Activated naive CD8-positive, alpha-beta T cell treated with anti-CD3 and anti-CD28 coated beads for 36 hours (primary cell): ENCODE results near the gene USP43. TPM values are rescaled to one million over a fixed set of nuclear protein-coding genes. Genes with fewer than 3 reads are reported as not detected.
"Not testable (repeated sequence)": the region's sequence is repeated elsewhere in the genome, so short reads cannot be mapped to it uniquely, and the experiment has no call there.

Experiments
- DNase-seq: peaks from one replicate; pipeline ENCODE4 v3.0.0; 2021
- H3K27ac Mint-ChIP-seq: one replicate; pipeline ENCODE4 v1.8.0; 2022; ENCODE audit warnings: mild to moderate bottlenecking, moderate library complexity, mixed read lengths
- H3K27me3 Mint-ChIP-seq: one replicate; pipeline ENCODE4 v1.8.0; 2022; ENCODE audit warnings: mild to moderate bottlenecking, mixed read lengths
- H3K36me3 Mint-ChIP-seq: one replicate; pipeline ENCODE4 v1.8.0; 2021; ENCODE audit warnings: mild to moderate bottlenecking, mixed read lengths
- H3K4me1 Mint-ChIP-seq: one replicate; pipeline ENCODE4 v1.8.0; 2021; ENCODE audit warnings: mixed read lengths
- H3K4me3 Mint-ChIP-seq: one replicate; pipeline ENCODE4 v1.8.0; 2022; ENCODE audit warnings: mild to moderate bottlenecking, moderate library complexity, mixed read lengths
- H3K9me3 Mint-ChIP-seq: one replicate; pipeline ENCODE4 v1.8.0; 2022; ENCODE audit warnings: mixed read lengths
- total RNA-seq, 2 experiments: library from RNA; stranded (reverse); gene quantifications; one replicate each; pipeline ENCODE4 v1.2.3, GENCODE V29; 2021

Gene USP43
- total RNA-seq, 2 experiments from 2014 or later: 0.39 to 0.40 TPM

DNA sequence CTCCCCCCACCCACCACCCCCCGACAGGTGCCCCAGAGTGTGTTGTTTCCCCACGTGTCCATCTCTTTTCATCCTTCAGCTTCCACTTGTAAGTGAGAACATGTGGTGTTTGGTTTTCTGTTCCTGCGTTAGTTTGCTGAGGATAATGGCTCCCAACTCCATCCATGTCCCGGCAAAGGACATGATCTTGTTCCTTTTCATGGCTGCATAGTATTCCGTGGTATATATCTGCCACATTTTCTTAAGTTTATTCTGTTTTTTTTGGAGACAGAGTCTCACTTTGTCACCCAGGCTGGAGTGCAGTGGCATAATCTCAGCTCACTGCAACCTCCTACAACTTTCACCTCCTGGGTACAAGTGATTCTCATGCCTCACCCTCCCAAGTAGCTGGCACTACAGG lies 4.9 kb upstream of the USP43 start:
- H3K36me3 Mint-ChIP-seq, H3K4me1 Mint-ChIP-seq, H3K27ac Mint-ChIP-seq, DNase-seq, H3K9me3 Mint-ChIP-seq, H3K4me3 Mint-ChIP-seq: not testable (repeated sequence)
- peaks cover 44% of the 10 kb centered on the region for H3K27me3 Mint-ChIP-seq

DNA sequence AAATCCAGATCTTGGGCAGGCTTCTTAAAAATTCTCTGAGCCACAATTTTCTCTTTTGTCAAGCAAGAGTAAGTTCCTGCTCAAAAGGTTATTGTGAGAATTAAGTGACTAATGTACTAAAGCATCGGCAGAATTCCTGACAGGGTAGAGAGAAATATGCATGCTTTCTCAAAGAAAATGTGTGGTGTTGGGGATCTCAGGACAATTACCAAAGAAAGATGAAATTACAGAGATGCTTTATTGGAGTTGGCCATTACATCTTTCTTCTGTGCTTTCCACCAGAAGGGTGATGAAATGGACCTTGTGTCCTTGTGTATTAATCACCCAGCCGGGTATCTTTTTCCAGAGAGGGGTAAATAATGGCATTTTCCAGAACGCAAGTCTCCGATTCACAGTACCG lies 1.7 kb upstream of the USP43 start:
- H3K4me1 Mint-ChIP-seq: peaks cover 16% of the 10 kb centered on the region
- no peaks in the 10 kb centered on the region for H3K36me3 Mint-ChIP-seq
- H3K27ac Mint-ChIP-seq: no peak overlapping the region
- peaks cover 61% of the 10 kb centered on the region for H3K27me3 Mint-ChIP-seq
- no peak overlapping the region for H3K4me3 Mint-ChIP-seq
- no peaks in the 10 kb centered on the region for H3K9me3 Mint-ChIP-seq
- DNase-seq: no peak

DNA sequence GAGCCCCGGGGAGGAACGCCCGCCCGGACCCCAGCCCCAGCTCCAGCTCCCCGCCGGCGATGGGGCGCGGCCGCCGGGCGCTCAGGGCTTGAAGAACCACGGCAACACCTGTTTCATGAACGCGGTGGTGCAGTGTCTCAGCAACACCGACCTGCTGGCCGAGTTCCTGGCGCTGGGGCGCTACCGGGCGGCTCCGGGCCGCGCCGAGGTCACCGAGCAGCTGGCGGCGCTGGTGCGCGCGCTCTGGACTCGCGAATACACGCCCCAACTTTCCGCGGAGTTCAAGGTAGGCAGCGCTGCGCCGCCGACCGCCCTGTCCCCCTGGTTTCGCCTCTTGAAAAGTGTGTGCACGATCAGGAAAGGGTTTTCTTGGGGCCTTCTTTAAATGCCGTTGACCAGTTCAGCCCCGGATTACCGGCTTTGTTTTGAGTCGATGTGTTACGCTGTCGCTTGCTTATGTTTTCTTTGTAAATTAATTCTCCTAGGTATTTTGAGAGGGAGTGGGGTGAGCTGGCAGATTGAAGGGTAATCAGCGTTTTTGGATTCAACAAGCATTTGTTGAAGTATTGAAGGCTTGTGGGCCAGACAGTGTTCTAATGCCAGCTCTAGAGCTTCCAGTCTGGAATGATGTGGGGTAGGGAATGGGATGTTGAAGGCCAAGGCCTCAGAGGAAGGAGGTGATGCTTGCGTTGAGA lies 681 bp downstream of the USP43 start:
- Mint-ChIP-seq H3K27ac (no peak overlapping the region), H3K4me1 (peaks cover 18% of the 10 kb centered on the region), H3K36me3 (no peaks in the 10 kb centered on the region), H3K27me3 (peaks cover 61% of the 10 kb centered on the region), H3K4me3 (peak overlapping the region; percentile 71), H3K9me3 (no peaks in the 10 kb centered on the region)
- peak; percentile 31 for DNase-seq

DNA sequence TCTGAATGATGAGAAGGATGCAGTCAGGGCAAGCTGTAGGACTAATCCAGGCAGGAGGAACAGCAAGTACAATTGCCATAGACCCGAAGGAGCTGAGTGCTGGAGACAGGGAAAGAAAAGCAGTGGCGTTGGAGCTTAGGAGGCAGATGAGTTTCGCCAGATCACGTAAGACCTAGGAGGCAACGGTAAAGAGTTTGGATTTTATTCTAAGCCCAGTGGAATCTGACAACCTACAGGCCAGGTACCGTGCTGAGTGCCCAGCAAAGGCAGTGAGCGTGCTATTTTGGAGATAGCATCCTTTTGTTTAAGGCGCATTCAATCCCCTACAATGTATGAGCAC lies 1.2 kb downstream of the USP43 start:
- no peak for DNase-seq
- H3K27me3 Mint-ChIP-seq: peaks cover 66% of the 10 kb centered on the region
- no peak overlapping the region for H3K27ac Mint-ChIP-seq
- H3K4me1 Mint-ChIP-seq: peaks cover 18% of the 10 kb centered on the region
- H3K4me3 Mint-ChIP-seq: peak overlapping the region; percentile 71
- H3K9me3 Mint-ChIP-seq: no peaks in the 10 kb centered on the region
- no peaks in the 10 kb centered on the region for H3K36me3 Mint-ChIP-seq

DNA sequence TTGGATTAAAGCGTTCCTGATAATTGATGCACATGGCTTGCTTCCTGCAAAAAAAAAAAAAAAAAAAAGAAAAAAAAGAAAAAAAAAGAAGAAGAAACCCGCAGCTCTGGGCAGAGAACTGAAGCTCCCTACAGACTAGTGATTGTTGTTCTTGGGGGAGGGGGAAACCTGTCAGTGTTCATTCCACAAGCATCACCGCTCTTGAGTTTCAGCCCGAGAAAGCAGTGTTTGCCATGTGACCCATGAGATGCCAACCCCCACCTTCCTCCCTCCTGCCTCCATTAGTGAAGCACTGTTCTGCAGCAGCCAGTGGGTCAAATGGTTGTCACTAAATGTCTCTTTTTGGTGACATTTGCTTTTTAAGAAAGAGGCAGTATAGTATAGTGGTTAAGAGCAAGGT lies 1.7 kb downstream of the USP43 start:
- Mint-ChIP-seq H3K36me3 (no peaks in the 10 kb centered on the region), H3K9me3 (no peaks in the 10 kb centered on the region), H3K27me3 (peaks cover 64% of the 10 kb centered on the region), H3K27ac (no peak overlapping the region), H3K4me1 (peaks cover 18% of the 10 kb centered on the region), H3K4me3 (no peak overlapping the region)
- no peak for DNase-seq

DNA sequence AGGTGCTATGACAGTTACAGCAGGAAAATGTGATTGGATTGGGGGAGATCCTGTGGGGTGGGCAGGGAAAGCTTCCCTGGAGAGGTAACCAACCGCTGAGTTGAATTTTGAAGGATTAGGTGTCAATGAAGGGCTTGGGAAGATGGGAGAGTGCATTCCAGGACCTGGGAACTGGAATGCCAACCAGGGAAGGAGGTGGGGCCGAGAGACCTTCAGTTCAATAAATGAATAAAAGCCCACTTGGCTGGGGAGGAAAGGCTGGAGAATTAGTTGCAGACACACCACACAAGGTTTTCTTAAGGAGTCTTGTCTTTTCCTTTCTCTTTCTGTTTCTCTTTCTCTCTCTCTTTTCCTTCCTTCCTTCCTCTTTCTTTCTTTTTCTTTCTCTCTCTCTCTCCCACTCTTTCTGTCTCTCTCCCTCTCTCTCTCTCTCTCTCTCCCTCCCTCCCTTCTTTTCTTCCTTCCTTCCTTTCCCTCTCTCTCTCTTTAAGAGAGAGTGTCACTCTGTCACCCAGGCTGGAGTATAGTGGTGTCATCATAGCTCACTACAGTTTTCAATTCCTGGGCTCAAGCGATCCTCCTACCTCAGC lies 3.3 kb downstream of the USP43 start:
- Mint-ChIP-seq H3K4me3 (no peak overlapping the region), H3K4me1 (peaks cover 18% of the 10 kb centered on the region), H3K36me3 (no peaks in the 10 kb centered on the region), H3K27ac (no peak overlapping the region), H3K27me3 (peaks cover 62% of the 10 kb centered on the region), H3K9me3 (no peaks in the 10 kb centered on the region)
- no peak for DNase-seq

DNA sequence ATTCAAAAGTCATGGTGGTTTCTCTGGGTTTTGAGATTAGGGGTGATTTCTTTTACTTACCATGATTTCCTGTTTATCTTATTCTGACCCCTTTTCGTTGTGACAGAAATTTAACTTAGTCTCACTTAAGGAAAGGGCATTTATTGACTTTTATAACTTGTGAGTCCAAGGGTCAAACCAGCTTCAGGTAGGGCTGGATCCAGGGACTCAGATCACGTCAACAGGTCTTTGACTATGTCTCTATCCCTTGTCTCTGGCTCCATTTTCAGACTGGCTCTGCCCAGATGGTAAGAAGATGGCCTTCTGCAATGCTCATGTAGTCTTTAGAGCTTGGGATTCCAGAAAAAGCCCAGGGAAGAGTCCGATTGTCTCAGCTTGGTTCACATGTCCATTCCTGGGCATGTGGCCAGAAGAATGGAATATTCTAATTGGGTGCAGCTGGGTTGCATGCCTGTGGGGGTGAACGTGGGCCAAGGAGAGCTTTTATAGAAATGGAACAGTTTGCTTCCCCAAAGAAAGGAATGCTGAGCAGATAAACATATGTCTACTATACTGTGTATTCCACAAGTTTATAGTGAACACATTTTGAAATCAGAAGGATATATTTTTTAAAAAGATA lies 13.4 kb downstream of the USP43 start:
- no peaks in the 10 kb centered on the region for H3K4me1 Mint-ChIP-seq
- H3K27me3 Mint-ChIP-seq: peaks cover 7% of the 10 kb centered on the region
- H3K36me3 Mint-ChIP-seq: no peaks in the 10 kb centered on the region
- DNase-seq: no peak
- no peak overlapping the region for H3K27ac Mint-ChIP-seq
- H3K9me3 Mint-ChIP-seq: no peaks in the 10 kb centered on the region
- H3K4me3 Mint-ChIP-seq: no peak overlapping the region

DNA sequence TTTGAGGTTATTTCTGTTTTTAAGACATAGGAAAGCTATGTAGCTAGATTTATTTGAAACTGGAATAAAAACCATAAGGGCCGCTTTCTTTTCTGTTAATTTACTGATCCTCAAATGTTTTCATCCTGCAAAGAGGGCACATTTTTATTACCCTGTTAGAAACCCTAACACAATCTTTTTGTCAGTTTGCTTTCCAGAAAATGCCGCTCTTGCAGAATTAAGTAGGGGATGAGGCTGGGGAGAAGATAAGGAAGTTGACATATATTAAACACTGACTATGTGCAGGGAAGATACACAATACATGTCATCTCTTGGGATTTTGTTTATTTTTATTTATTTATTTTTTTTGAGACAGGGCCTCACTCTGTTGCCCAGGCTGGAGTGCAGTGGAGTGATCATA lies 15.7 kb downstream of the USP43 start:
- H3K27ac Mint-ChIP-seq: no peak overlapping the region
- no peak overlapping the region for H3K4me3 Mint-ChIP-seq
- no peaks in the 10 kb centered on the region for H3K36me3 Mint-ChIP-seq
- no peak for DNase-seq
- peaks cover 4% of the 10 kb centered on the region for H3K9me3 Mint-ChIP-seq
- H3K27me3 Mint-ChIP-seq: peaks cover 4% of the 10 kb centered on the region
- H3K4me1 Mint-ChIP-seq: no peaks in the 10 kb centered on the region

DNA sequence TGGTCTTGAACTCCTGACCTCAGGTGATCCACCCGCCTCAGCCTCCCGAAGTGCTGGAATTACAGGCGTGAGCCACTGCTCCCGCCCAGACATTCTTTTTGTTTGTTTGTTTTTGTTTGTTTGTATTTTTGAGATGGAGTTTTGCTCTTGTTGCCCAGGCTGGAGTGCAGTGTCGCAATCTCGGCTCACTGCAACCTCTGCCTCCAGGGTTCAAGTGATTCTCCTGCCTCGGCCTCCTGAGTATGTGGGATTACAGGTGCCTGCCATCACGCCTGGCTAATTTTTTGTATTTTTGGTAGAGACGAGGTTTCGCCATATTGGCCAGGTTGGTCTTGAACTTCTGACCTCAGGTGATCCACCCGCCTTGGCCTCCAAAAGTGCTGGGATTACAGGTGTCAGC lies 18.2 kb downstream of the USP43 start:
- not testable (repeated sequence) for H3K27me3 Mint-ChIP-seq, H3K9me3 Mint-ChIP-seq, H3K4me1 Mint-ChIP-seq, H3K4me3 Mint-ChIP-seq, DNase-seq, H3K36me3 Mint-ChIP-seq, H3K27ac Mint-ChIP-seq

DNA sequence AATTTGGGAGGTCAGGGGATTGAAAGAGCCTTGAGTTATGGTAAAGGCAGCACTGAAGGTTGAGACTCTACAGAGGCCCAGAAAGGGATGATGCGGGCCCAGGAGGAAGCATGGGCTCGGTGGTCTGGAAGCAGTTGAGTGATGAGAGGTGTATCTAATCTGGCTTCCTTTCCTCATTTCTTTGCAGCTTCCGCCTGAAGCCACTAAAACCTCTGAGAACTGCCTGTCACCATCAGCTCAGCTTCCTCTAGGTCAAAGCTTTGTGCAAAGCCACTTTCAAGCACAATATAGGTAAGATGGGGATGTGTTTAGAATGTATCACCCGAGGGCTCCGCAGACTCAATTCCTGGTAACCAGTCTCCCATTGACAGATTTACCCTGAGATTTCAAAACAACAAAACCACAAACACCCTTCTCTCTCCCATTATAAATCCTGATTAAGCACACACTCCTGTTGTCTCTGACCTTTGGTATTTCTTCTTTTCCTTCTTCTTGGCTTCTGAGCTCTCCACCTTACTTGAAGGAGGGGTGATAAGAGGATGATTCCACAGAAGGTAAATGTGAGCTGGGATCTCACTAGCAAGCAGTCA lies 21.2 kb downstream of the USP43 start:
- peaks cover 5% of the 10 kb centered on the region for H3K4me1 Mint-ChIP-seq
- H3K9me3 Mint-ChIP-seq: peaks cover 4% of the 10 kb centered on the region
- H3K27me3 Mint-ChIP-seq: peaks cover 17% of the 10 kb centered on the region

DNA sequence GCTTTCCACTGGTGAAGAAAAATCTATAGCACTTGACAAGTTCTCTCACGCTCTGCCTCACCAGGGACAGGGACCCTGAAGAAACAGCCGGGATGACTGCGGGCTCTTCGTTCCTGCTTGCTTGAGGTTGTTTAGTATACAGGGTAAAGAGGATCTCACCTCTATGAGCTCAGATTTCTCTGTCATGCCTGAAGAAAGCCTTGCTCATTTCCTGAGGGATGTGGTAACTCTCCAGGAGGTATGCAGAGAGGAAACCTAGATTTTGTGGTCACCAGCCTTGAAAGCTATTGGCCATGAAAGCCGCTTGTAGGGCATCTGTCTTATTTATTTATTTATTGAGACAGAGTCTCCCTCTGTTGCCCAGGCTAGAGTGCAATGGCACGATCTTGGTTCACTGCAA lies 23.2 kb downstream of the USP43 start:
- peaks cover 5% of the 10 kb centered on the region for H3K4me1 Mint-ChIP-seq
- peaks cover 4% of the 10 kb centered on the region for H3K9me3 Mint-ChIP-seq
- peaks cover 17% of the 10 kb centered on the region for H3K27me3 Mint-ChIP-seq
- H3K36me3 Mint-ChIP-seq: no peaks in the 10 kb centered on the region
- no peak overlapping the region for H3K27ac Mint-ChIP-seq
- DNase-seq: no peak
- H3K4me3 Mint-ChIP-seq: no peak overlapping the region

More for the DNA sequence above, 21.2 kb downstream of the USP43 start:
- Mint-ChIP-seq H3K36me3 (no peaks in the 10 kb centered on the region), H3K4me3 (no peak overlapping the region), H3K27ac (no peak overlapping the region)
- DNase-seq: no peak

DNA sequence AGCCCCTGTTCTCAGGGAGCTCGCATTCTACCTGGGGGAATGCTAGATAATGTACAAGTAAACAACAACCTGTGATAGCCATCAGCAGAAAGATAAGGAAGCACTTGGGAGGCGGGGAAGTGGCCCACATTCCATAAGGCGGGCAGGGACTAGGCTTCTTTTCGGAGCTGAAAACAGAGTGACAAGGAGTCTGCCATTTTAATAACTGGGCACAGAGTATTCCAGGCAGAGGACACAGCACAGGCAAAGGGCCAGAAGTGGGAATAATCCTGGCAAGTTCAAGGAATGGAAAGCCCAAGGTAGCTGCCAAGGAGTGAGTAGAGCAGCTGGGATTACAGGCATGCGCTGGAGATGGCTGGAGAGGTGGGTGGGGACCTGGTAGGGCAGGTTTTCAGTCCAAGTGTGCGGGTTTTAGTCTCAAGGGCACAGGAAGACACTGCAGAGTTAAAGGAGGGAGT lies 24.3 kb downstream of the USP43 start:
- Mint-ChIP-seq H3K9me3 (peaks cover 4% of the 10 kb centered on the region), H3K4me3 (no peak overlapping the region), H3K27me3 (peaks cover 17% of the 10 kb centered on the region), H3K4me1 (peaks cover 5% of the 10 kb centered on the region), H3K27ac (no peak overlapping the region), H3K36me3 (no peaks in the 10 kb centered on the region)
- no peak for DNase-seq

DNA sequence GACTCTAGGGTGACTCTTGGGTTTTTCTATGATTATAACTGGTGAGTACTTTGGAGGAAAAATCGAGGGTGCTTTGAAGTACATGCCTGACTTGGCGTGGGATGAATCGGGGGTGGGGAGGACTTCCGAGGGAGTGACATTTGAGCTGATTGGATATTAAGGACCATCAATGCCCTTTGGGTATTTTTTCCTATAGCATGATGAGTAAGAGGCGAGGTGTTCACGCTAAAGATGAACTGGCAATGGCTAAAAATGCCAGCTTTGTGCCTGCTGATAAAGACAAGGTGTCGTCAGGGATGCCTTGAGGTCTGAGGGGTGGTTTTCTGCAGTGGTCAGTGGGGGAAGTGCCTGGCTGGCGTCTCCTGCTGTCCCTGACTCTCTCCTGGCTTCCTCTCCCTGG lies 25.3 kb downstream of the USP43 start:
- peaks cover 1% of the 10 kb centered on the region for H3K9me3 Mint-ChIP-seq
- peaks cover 17% of the 10 kb centered on the region for H3K27me3 Mint-ChIP-seq
- no peak overlapping the region for H3K27ac Mint-ChIP-seq
- DNase-seq: no peak
- H3K36me3 Mint-ChIP-seq: no peaks in the 10 kb centered on the region
- peaks cover 5% of the 10 kb centered on the region for H3K4me1 Mint-ChIP-seq
- no peak overlapping the region for H3K4me3 Mint-ChIP-seq

DNA sequence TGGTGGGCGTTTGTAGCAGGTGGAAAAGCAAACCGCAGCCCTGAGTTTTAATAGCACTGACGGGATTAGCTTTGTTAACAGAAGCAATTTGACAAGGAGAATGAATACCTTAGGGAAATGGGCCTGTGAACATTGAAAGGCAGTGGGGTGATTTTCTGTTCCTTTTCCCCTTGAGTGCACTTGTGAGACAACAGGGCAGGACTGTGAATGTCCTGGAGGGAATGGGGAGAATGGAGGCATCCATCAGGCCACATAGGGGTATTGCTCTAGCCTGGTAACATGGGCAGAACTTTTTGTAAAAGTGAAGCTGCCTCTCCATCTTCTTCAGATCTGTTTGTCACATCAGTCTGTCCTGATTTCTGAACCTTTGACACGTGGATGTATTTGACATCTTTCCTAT lies 26.2 kb downstream of the USP43 start:
- Mint-ChIP-seq H3K27me3 (peaks cover 17% of the 10 kb centered on the region), H3K27ac (no peak overlapping the region)
- DNase-seq: no peak

DNA sequence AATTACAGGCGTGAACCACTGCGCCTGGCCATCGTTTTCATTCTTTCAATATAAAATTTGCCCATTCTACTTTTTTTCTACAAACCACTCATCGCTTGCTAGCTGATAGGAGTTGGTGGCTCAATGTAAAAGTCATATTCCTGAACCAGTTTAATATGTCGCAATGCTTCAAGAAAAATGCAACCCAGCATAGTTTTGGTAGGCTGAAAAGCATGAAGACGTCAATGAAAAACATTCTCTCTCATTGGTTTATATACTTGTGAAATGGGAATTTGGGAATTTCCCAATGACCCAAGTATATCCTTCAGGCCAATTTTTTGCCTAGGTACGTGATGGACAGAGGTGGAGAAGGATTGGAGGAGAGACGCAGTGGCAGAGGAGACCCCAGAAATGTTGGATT lies 26.9 kb downstream of the USP43 start:
- no peak overlapping the region for H3K4me3 Mint-ChIP-seq
- no peaks in the 10 kb centered on the region for H3K4me1 Mint-ChIP-seq
- DNase-seq: no peak
- H3K9me3 Mint-ChIP-seq: no peaks in the 10 kb centered on the region
- no peak overlapping the region for H3K27ac Mint-ChIP-seq
- H3K36me3 Mint-ChIP-seq: no peaks in the 10 kb centered on the region
- H3K27me3 Mint-ChIP-seq: peaks cover 17% of the 10 kb centered on the region

More for the DNA sequence above, 26.2 kb downstream of the USP43 start:
- Mint-ChIP-seq H3K36me3 (no peaks in the 10 kb centered on the region), H3K4me1 (no peaks in the 10 kb centered on the region), H3K4me3 (no peak overlapping the region), H3K9me3 (no peaks in the 10 kb centered on the region)
